ENCODE data around the gene STARD13.

Gene STARD13

GRCh38 chr13:33316890-33317289 is 31.3 kb upstream of the STARD13 start:
- TF ChIP-seq, protein P1, sequence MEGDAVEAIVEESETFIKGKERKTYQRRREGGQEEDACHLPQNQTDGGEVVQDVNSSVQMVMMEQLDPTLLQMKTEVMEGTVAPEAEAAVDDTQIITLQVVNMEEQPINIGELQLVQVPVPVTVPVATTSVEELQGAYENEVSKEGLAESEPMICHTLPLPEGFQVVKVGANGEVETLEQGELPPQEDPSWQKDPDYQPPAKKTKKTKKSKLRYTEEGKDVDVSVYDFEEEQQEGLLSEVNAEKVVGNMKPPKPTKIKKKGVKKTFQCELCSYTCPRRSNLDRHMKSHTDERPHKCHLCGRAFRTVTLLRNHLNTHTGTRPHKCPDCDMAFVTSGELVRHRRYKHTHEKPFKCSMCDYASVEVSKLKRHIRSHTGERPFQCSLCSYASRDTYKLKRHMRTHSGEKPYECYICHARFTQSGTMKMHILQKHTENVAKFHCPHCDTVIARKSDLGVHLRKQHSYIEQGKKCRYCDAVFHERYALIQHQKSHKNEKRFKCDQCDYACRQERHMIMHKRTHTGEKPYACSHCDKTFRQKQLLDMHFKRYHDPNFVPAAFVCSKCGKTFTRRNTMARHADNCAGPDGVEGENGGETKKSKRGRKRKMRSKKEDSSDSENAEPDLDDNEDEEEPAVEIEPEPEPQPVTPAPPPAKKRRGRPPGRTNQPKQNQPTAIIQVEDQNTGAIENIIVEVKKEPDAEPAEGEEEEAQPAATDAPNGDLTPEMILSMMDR (IDR thresholded peaks at IDR 0.05; ENCODE audit: low read depth, low read length), result no peak
- DNase-seq (ENCODE audit: extremely low read depth, low read depth), result no peak

- TF ChIP-seq, protein P1 (IDR thresholded peaks at IDR 0.05; ENCODE audit: low read depth, low read length), result no peak
- no peak for DNase-seq (ENCODE audit: extremely low read depth, low read depth)
Observed at GRCh38 chr13:33313504-33313903, 27.9 kb upstream of the STARD13 start.

DNA sequence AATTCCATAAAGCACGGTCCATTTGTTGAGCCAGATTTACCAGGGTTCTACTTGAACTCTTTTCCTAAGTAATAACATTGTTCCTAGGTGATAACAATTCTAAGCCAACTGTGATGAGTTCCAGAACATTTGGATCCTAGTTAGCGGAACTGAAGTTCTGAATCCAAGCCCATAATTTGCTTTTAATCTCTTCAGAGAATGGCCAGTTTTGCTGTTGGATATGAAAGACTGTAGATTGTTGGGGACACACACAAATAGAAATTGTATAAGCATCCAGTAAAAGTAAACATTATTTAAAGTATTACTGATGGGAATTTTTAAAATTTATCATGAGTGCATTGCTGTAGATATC is 27.3 kb upstream of the STARD13 start:
- DNase-seq (ENCODE audit: extremely low read depth, low read depth), result no peak
- TF ChIP-seq, protein P1 (IDR thresholded peaks at IDR 0.05; ENCODE audit: low read depth, low read length), result no peak

- TF ChIP-seq, protein P1 (IDR thresholded peaks at IDR 0.05; ENCODE audit: low read depth, low read length), result peak; percentile 20
- no peak for DNase-seq (ENCODE audit: extremely low read depth, low read depth)
Observed at GRCh38 chr13:33312150-33312860, 26.8 kb upstream of the STARD13 start.

DNA sequence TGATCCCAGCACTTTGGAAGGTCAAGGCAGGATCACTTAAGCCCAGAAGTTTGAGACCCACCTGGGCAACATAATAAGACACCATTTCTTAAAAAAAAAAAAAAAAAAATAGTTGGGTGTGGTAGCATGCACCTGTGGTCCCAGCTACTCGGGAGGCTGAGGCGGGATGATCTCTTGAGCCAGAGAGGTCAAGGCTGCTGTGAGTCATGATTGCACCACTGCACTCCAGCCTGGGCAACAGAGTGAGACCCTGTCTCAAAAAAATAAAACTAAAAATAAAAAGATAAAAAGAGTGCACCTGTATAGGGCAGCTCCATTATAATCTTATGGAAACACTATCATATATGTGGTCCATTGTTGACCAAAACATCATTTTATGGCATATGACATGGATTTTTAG is 25.5 kb upstream of the STARD13 start:
- DNase-seq (ENCODE audit: extremely low read depth, low read depth), result no peak
- TF ChIP-seq, protein P1 (IDR thresholded peaks at IDR 0.05; ENCODE audit: low read depth, low read length), result no peak

GRCh38 chr13:33310245-33311038 is 24.9 kb upstream of the STARD13 start:
- TF ChIP-seq, protein P1 (IDR thresholded peaks at IDR 0.05; ENCODE audit: low read depth, low read length), result no peak
- no peak for DNase-seq (ENCODE audit: extremely low read depth, low read depth)

- TF ChIP-seq, protein P1 (IDR thresholded peaks at IDR 0.05; ENCODE audit: low read depth, low read length), result no peak
- DNase-seq (ENCODE audit: extremely low read depth, low read depth), result no peak
Observed at GRCh38 chr13:33308863-33309262, 23.3 kb upstream of the STARD13 start.
